22Rv1 (cell line): ENCODE results near the gene UNC79.

ENCODE experiments used
- H3K27ac ChIP-seq: fragments of 450-650 bp; 2 replicates; pipeline ENCODE4 v1.5.1; 2017
- ZFX ChIP-seq: fragments of 450-650 bp; IDR thresholded peaks from 2 replicates; pipeline ENCODE4 v1.6.1; 2017; ENCODE audit warnings: antibody characterized with exemption, borderline replicate concordance
- TF ChIP-seq, protein P1 (sequence below): fragments of 450-650 bp; IDR thresholded peaks from 2 replicates; pipeline ENCODE4 v1.5.1; 2017; ENCODE audit warnings: mild to moderate bottlenecking

UNC79 gene

GRCh38 chr14:93536945-93537344, 106.2 kb downstream of the UNC79 start:
- no peak for TF ChIP-seq ZFX
- TF ChIP-seq, protein P1, sequence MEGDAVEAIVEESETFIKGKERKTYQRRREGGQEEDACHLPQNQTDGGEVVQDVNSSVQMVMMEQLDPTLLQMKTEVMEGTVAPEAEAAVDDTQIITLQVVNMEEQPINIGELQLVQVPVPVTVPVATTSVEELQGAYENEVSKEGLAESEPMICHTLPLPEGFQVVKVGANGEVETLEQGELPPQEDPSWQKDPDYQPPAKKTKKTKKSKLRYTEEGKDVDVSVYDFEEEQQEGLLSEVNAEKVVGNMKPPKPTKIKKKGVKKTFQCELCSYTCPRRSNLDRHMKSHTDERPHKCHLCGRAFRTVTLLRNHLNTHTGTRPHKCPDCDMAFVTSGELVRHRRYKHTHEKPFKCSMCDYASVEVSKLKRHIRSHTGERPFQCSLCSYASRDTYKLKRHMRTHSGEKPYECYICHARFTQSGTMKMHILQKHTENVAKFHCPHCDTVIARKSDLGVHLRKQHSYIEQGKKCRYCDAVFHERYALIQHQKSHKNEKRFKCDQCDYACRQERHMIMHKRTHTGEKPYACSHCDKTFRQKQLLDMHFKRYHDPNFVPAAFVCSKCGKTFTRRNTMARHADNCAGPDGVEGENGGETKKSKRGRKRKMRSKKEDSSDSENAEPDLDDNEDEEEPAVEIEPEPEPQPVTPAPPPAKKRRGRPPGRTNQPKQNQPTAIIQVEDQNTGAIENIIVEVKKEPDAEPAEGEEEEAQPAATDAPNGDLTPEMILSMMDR: no peak
- no peak overlapping the region for H3K27ac ChIP-seq

- TF ChIP-seq ZFX: no peak
- TF ChIP-seq, protein P1: no peak
- no peak overlapping the region for H3K27ac ChIP-seq
Observed at GRCh38 chr14:93537951-93538350, 107.2 kb downstream of the UNC79 start.

DNA sequence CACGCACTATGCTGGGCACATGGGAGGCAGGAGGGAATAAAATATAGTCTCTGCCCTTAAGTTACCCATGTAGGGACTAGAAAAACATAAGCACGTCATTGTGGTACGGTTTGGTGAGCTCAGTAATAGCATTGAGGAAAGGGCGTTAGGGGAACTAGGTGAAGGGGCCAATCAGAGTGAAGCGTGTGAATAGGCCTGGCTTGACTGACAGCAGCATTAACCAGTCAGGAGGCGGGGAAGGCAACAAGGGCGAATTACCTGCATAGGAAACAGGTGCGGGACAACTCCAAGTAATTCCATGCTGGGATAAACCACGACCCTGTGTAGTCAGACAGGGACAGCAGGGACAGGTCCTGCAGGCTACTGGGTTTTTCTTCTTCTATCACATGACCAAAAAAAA, 107.7 kb downstream of the UNC79 start:
- TF ChIP-seq, protein P1: no peak
- no peak for TF ChIP-seq ZFX
- no peak overlapping the region for H3K27ac ChIP-seq

DNA sequence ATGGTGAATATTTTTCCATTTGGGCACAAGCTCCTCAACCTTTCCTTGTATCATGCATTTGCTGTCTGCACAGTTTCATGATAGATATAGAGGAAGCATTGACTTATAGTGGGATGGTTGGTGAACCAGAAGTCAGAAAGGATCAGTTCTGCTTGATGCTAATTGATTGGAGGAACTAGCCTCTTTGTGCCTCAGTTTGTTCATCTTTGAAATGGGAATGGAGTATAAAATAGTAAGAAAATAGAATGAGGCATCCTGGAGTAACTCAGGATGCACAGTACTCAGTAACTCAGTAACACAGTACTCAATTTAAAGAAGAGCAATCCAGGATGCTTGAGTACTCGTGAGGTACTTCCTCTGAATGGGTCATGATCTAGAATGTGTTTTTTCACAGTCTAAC, 109.5 kb downstream of the UNC79 start:
- no peak for TF ChIP-seq ZFX
- TF ChIP-seq, protein P1: no peak
- H3K27ac ChIP-seq: no peak overlapping the region

DNA sequence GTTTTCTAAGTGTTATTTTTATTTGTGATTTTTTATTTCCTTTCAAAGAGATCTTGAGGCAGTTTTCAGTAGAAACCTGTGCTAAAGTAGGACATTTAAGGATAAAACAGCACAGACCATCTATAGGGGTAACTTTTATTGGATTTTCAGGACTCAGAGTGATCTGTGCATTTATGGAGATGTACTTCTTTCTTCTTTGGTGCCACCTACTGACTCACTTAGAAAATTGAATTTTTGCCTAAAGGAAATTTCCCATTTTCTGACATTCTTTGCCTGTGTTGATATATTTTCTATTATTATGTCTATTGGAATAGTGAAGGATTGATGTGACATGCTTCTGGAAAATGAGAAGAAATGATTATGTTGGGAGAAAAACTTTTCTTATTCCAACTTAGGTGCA, 113.0 kb downstream of the UNC79 start:
- no peak overlapping the region for H3K27ac ChIP-seq
- TF ChIP-seq, protein P1: peak; percentile 51
- no peak for TF ChIP-seq ZFX

GRCh38 chr14:93544212-93544611, 113.5 kb downstream of the UNC79 start:
- H3K27ac ChIP-seq: no peak overlapping the region
- no peak for TF ChIP-seq ZFX
- TF ChIP-seq, protein P1: no peak

- no peak for TF ChIP-seq ZFX
- TF ChIP-seq, protein P1: no peak
- no peak overlapping the region for H3K27ac ChIP-seq
Observed at GRCh38 chr14:93546642-93547041, 115.9 kb downstream of the UNC79 start.
